ENCODE data around the gene PIBF1.
"Not testable (repeated sequence)": the region's sequence is repeated elsewhere in the genome, so short reads cannot be mapped to it uniquely, and the experiment has no call there.

Gene PIBF1

GRCh38 chr13:72823081-72823480 lies 41.1 kb downstream of the PIBF1 start:
- DNase-seq (ENCODE audit: low read depth), result no peak

GRCh38 chr13:72823724-72824123 lies 41.8 kb downstream of the PIBF1 start:
- DNase-seq (ENCODE audit: low read depth), result no peak

- no peak for DNase-seq (ENCODE audit: low read depth)
Measured at GRCh38 chr13:72834601-72835000, 52.7 kb downstream of the PIBF1 start.

- no peak for DNase-seq (ENCODE audit: low read depth)
Measured at GRCh38 chr13:72839831-72840426, 58.0 kb downstream of the PIBF1 start.

GRCh38 chr13:72842991-72843390 lies 61.1 kb downstream of the PIBF1 start:
- no peak for DNase-seq (ENCODE audit: low read depth)

GRCh38 chr13:72845148-72845547 lies 63.2 kb downstream of the PIBF1 start:
- DNase-seq (ENCODE audit: low read depth), result not testable (repeated sequence)

- no peak for DNase-seq (ENCODE audit: low read depth)
Measured at GRCh38 chr13:72849571-72849970, 67.6 kb downstream of the PIBF1 start.

GRCh38 chr13:72850959-72851677 lies 69.2 kb downstream of the PIBF1 start:
- no peak for DNase-seq (ENCODE audit: low read depth)

GRCh38 chr13:72851678-72852014 lies 69.7 kb downstream of the PIBF1 start:
- no peak for DNase-seq (ENCODE audit: low read depth)

GRCh38 chr13:72852207-72852606 lies 70.3 kb downstream of the PIBF1 start:
- no peak for DNase-seq (ENCODE audit: low read depth)

GRCh38 chr13:72853000-72853399 lies 71.1 kb downstream of the PIBF1 start:
- DNase-seq (ENCODE audit: low read depth), result no peak

- DNase-seq (ENCODE audit: low read depth), result no peak
Measured at GRCh38 chr13:72864142-72865011, 82.4 kb downstream of the PIBF1 start.

GRCh38 chr13:72868229-72868628 lies 86.3 kb downstream of the PIBF1 start:
- no peak for DNase-seq (ENCODE audit: low read depth)

GRCh38 chr13:72875233-72875632 lies 93.3 kb downstream of the PIBF1 start:
- DNase-seq (ENCODE audit: low read depth), result no peak

- DNase-seq (ENCODE audit: low read depth), result no peak
Measured at GRCh38 chr13:72884101-72884500, 102.2 kb downstream of the PIBF1 start.

- no peak for DNase-seq (ENCODE audit: low read depth)
Measured at GRCh38 chr13:72886272-72887067, 104.5 kb downstream of the PIBF1 start.

GRCh38 chr13:72889495-72889894 lies 107.6 kb downstream of the PIBF1 start:
- DNase-seq (ENCODE audit: low read depth), result no peak

GRCh38 chr13:72890546-72890945 lies 108.6 kb downstream of the PIBF1 start:
- no peak for DNase-seq (ENCODE audit: low read depth)

- no peak for DNase-seq (ENCODE audit: low read depth)
Measured at GRCh38 chr13:72891423-72891822, 109.5 kb downstream of the PIBF1 start.

GRCh38 chr13:72896869-72897268 lies 114.9 kb downstream of the PIBF1 start:
- DNase-seq (ENCODE audit: low read depth), result no peak

- not testable (repeated sequence) for DNase-seq (ENCODE audit: low read depth)
Measured at GRCh38 chr13:72901546-72901945, 119.6 kb downstream of the PIBF1 start.

GRCh38 chr13:72908416-72908815 lies 126.5 kb downstream of the PIBF1 start:
- no peak for DNase-seq (ENCODE audit: low read depth)
